A549 treated with Mapracorat at 1 μM for 4 hours (cell line): ENCODE results near the gene AMBRA1. TPM values are rescaled to one million over a fixed set of nuclear protein-coding genes. Genes with fewer than 3 reads are reported as not detected.

ENCODE experiments used
- total RNA-seq: library from RNA; stranded (reverse); fragments of 200-300 nt; extraction: Qiagen RNA extraction; gene quantifications from 5 replicates; pipeline ENCODE4 v1.2.3, GENCODE V29; 2022

Gene AMBRA1
- total RNA-seq, result 12.5 to 15.8 TPM (median 15.5 TPM) in 5 replicates

GRCh38 chr11:46593550-46594373, at the start of gene AMBRA1:
Gene AMBRA1 (minus strand): TSS chr11:46594023. CDS start chr11:46548380, 45,643 bp downstream.

GRCh38 chr11:46617134-46617971, 23.5 kb upstream of the AMBRA1 start, which contains the start of the genes ATG13 and HARBI1:
Gene ATG13 (plus strand): TSS chr11:46617553. CDS start chr11:46644292, 26,739 bp downstream.
Gene HARBI1 (minus strand): TSS chr11:46617227. CDS start chr11:46616237, 990 bp downstream.

GRCh38 chr11:46391578-46392420, 202.0 kb downstream of the AMBRA1 start, which contains the start of gene CHRM4:
Gene CHRM4 (minus strand): TSS chr11:46391776. CDS start chr11:46386557, 5,219 bp downstream.

GRCh38 chr11:46381048-46381818, 212.6 kb downstream of the AMBRA1 start, which contains the start of gene MDK:
Gene MDK (plus strand): TSS chr11:46381669. CDS start chr11:46382058, 389 bp downstream.

GRCh38 chr11:46346886-46347636, 246.8 kb downstream of the AMBRA1 start, which contains the start of gene DGKZ:
Gene DGKZ (plus strand): TSS chr11:46347463. CDS start chr11:46347660, 197 bp downstream.

Other genes starting within 250 kb of the AMBRA1 start
- gene DGKZ, start 246.6 kb downstream of the AMBRA1 start, total RNA-seq, result 35.1 to 54.4 TPM (median 48.3 TPM) in 5 replicates
- gene MDK, start 212.4 kb downstream of the AMBRA1 start, total RNA-seq, result 14.8 to 20.9 TPM (median 20.0 TPM) in 5 replicates
- gene CHRM4, start 202.2 kb downstream of the AMBRA1 start, total RNA-seq, result 0.30 to 0.70 TPM (median 0.44 TPM) in 5 replicates
- 4.6 to 5.9 TPM (median 5.2 TPM) in 5 replicates for gene HARBI1, start 23.2 kb upstream of the AMBRA1 start, total RNA-seq
- gene ATG13, start 23.5 kb upstream of the AMBRA1 start, total RNA-seq, result 46.8 to 64.6 TPM (median 53.7 TPM) in 5 replicates
- gene ARHGAP1, start 106.6 kb upstream of the AMBRA1 start, total RNA-seq, result 55.8 to 60.5 TPM (median 56.5 TPM) in 5 replicates
- 16.9 to 21.1 TPM (median 17.4 TPM) in 5 replicates for gene ZNF408, start 107.0 kb upstream of the AMBRA1 start, total RNA-seq
- gene F2, start 125.2 kb upstream of the AMBRA1 start, total RNA-seq, result 1.7 to 2.4 TPM (median 2.1 TPM) in 5 replicates